ENCODE measurements around the gene DNER. TPM values are rescaled to one million over a fixed set of nuclear protein-coding genes. Genes with fewer than 3 reads are reported as not detected.

Gene DNER
- total and polyA plus RNA-seq, 8 donors: 0.06 to 2.4 (median 1.9) TPM

- Histone ChIP-seq H3K4me3 (no peak overlapping the region), H3K9me3 (no peaks in the 10 kb centered on the region), H3K36me3 (no peaks in the 10 kb centered on the region), H3K4me1 (no peaks in the 10 kb centered on the region), H3K27me3 (peaks cover 0 to 14% of the 10 kb centered on the region in 2 donors), H3K27ac (no peak overlapping the region)
- TF ChIP-seq CTCF (IDR thresholded peaks at IDR 0.05): no peak
- intact Hi-C loops (cut with DNase I): no loop called here
- no peak for DNase-seq
- ATAC-seq: no peak
Measured at GRCh38 chr2:229636571-229636970, 77.8 kb downstream of the DNER start.

DNA sequence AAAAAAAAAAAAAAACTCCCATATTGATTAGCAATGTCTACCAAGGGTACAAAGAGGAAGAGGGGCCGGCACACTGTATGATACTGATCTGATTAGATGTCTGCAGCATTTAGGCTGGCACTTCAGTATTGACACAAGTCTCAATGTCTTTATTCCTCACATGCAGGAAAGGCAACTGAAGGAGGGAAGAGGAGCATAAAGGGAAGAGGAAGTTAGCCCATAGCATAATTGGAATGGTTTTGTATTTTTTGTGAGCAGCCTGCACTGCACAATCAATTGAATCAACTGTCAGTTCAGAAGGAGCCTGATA, 79.0 kb downstream of the DNER start:
- TF ChIP-seq CTCF (IDR thresholded peaks at IDR 0.05): no peak

DNA sequence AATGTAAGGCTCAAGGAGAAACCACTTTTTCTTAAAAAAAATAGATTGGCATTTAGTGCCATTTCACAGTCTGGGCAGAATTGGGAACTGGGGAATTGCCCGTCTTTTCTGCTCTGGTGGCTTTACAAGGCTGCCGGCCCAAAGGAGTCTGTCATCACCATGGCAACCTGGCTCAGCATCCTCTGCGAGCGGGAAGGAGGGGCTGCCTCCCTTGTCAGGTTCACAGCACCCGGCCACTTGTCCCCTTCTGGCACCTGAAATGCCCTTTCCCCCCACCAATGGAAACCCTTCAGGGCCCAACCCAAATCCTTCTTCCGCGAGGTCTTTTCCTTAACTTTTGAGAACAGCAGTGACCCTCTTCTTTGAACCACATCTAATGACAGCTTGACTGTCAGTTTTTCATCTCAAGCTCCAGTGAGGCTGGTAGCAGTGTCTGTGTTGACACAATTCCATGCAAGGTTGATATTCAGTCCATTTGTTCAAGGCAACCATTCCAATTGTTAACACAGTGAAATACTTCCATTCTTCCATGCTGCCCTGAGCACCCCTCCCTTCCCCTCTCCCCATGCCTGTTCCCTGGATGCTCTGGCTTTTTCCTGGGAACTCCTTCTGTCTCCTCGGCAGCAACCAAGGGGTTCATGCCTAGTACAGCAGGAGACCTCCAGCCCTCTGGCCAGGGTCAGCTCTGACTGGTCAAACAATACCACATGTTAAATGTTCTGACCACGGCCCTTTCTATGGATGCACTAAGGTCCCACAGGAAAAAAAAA, 79.6 kb downstream of the DNER start:
- no peak for DNase-seq
- H3K4me3 ChIP-seq: no peak overlapping the region
- no peak overlapping the region for H3K27ac ChIP-seq
- no peaks in the 10 kb centered on the region for H3K9me3 ChIP-seq
- H3K4me1 ChIP-seq: no peaks in the 10 kb centered on the region
- H3K27me3 ChIP-seq: peaks cover 0 to 14% of the 10 kb centered on the region in 2 donors
- H3K36me3 ChIP-seq: no peaks in the 10 kb centered on the region
- no peak for TF ChIP-seq CTCF (IDR thresholded peaks at IDR 0.05)
- intact Hi-C loops (cut with DNase I): no loop called here
- ATAC-seq: no peak

More for the DNA sequence above, 79.0 kb downstream of the DNER start:
- intact Hi-C loops (cut with DNase I): no loop called here
- peaks cover 0 to 14% of the 10 kb centered on the region in 2 donors for H3K27me3 ChIP-seq
- no peak overlapping the region for H3K4me3 ChIP-seq
- no peaks in the 10 kb centered on the region for H3K9me3 ChIP-seq
- no peaks in the 10 kb centered on the region for H3K36me3 ChIP-seq
- no peaks in the 10 kb centered on the region for H3K4me1 ChIP-seq
- DNase-seq (no peak), ATAC-seq (no peak)
- H3K27ac ChIP-seq: no peak overlapping the region

DNA sequence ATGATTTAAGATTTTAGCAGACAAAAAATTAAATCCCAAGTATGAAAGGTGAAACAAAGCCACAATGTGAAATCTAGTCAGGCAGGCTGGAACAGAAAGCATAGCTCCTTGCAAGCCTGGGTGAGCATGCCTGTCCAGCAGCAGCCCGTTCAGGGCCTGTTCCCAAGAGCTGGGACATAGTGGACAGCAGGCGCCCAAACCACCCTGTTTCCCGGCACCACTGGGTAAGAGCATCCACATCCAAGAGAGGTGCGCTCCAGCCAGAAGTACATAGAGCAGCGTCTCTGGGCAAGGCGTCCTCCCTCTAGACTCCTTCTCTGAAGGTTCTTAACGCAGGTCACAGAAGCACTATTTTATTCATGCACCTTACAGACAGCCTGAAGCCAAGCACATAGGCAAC, 80.8 kb downstream of the DNER start:
- Histone ChIP-seq H3K4me1 (no peaks in the 10 kb centered on the region), H3K36me3 (no peaks in the 10 kb centered on the region), H3K9me3 (no peaks in the 10 kb centered on the region), H3K27me3 (peaks cover 0 to 14% of the 10 kb centered on the region in 2 donors), H3K27ac (no peak overlapping the region), H3K4me3 (no peak overlapping the region)
- DNase-seq (no peak), ATAC-seq (no peak)
- intact Hi-C loops (cut with DNase I): no loop called here
- TF ChIP-seq CTCF (IDR thresholded peaks at IDR 0.05): no peak

DNA sequence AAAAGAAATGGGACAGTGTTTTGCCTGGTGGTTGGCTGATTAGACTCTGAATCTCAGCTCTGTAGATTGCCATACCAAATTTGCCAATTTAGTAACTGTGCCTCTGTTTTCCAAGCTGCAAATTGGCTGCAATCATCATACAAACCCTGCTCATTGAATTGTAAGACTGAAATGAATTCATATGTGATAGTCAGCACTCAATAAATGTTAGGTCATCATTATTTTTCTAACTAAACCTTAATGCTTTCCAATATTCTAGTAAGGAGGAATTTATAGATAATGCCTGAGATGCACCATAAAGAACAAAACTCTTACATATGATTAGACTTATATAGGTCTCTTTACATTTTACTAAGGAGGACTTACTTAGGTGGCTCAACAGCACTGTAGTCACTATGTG, 85.3 kb downstream of the DNER start:
- intact Hi-C loops (cut with DNase I): no loop called here
- H3K4me3 ChIP-seq: no peak overlapping the region
- ATAC-seq (no peak), DNase-seq (no peak)
- TF ChIP-seq CTCF (IDR thresholded peaks at IDR 0.05): no peak
- H3K36me3 ChIP-seq: no peaks in the 10 kb centered on the region
- H3K27me3 ChIP-seq: no peaks in the 10 kb centered on the region
- H3K4me1 ChIP-seq: no peaks in the 10 kb centered on the region
- H3K27ac ChIP-seq: no peak overlapping the region
- H3K9me3 ChIP-seq: no peaks in the 10 kb centered on the region
